OCI-M2 (cell line): ENCODE results near the gene MATN1.

Experiments
- DNase-seq: peaks from one replicate; lab custom pipeline; 2025; ENCODE audit not compliant: unreplicated experiment; lab: John Stamatoyannopoulos, UW

MATN1 gene

GRCh38 chr1:30684881-30685795, 38.2 kb downstream of the MATN1 start:
- no peak for DNase-seq

GRCh38 chr1:30684259-30684658, 39.1 kb downstream of the MATN1 start:
- no peak for DNase-seq

GRCh38 chr1:30683699-30684098, 39.7 kb downstream of the MATN1 start:
- DNase-seq: no peak

- DNase-seq: no peak
Measured at GRCh38 chr1:30682396-30683275, 40.7 kb downstream of the MATN1 start.

GRCh38 chr1:30681782-30682181, 41.6 kb downstream of the MATN1 start:
- DNase-seq: no peak

GRCh38 chr1:30680879-30681278, 42.5 kb downstream of the MATN1 start:
- no peak for DNase-seq

GRCh38 chr1:30680429-30680828, 43.0 kb downstream of the MATN1 start:
- DNase-seq: no peak

GRCh38 chr1:30679976-30680305, 43.4 kb downstream of the MATN1 start:
- no peak for DNase-seq

GRCh38 chr1:30679201-30679975, 44.0 kb downstream of the MATN1 start:
- no peak for DNase-seq

GRCh38 chr1:30678209-30678608, 45.2 kb downstream of the MATN1 start:
- DNase-seq: no peak

GRCh38 chr1:30677471-30677870, 45.9 kb downstream of the MATN1 start:
- no peak for DNase-seq

GRCh38 chr1:30675761-30676160, 47.6 kb downstream of the MATN1 start:
- DNase-seq: no peak

- no peak for DNase-seq
Measured at GRCh38 chr1:30675289-30675688, 48.1 kb downstream of the MATN1 start.

- DNase-seq: no peak
Measured at GRCh38 chr1:30673395-30673794, 50.0 kb downstream of the MATN1 start.

GRCh38 chr1:30672661-30673060, 50.7 kb downstream of the MATN1 start:
- no peak for DNase-seq

- DNase-seq: no peak
Measured at GRCh38 chr1:30670240-30671060, 52.9 kb downstream of the MATN1 start.

- DNase-seq: no peak
Measured at GRCh38 chr1:30668546-30669327, 54.6 kb downstream of the MATN1 start.

- no peak for DNase-seq
Measured at GRCh38 chr1:30668024-30668423, 55.4 kb downstream of the MATN1 start.

- no peak for DNase-seq
Measured at GRCh38 chr1:30666756-30667273, 56.6 kb downstream of the MATN1 start.
